Measurements from ENCODE around the gene ARID4B.

DNA sequence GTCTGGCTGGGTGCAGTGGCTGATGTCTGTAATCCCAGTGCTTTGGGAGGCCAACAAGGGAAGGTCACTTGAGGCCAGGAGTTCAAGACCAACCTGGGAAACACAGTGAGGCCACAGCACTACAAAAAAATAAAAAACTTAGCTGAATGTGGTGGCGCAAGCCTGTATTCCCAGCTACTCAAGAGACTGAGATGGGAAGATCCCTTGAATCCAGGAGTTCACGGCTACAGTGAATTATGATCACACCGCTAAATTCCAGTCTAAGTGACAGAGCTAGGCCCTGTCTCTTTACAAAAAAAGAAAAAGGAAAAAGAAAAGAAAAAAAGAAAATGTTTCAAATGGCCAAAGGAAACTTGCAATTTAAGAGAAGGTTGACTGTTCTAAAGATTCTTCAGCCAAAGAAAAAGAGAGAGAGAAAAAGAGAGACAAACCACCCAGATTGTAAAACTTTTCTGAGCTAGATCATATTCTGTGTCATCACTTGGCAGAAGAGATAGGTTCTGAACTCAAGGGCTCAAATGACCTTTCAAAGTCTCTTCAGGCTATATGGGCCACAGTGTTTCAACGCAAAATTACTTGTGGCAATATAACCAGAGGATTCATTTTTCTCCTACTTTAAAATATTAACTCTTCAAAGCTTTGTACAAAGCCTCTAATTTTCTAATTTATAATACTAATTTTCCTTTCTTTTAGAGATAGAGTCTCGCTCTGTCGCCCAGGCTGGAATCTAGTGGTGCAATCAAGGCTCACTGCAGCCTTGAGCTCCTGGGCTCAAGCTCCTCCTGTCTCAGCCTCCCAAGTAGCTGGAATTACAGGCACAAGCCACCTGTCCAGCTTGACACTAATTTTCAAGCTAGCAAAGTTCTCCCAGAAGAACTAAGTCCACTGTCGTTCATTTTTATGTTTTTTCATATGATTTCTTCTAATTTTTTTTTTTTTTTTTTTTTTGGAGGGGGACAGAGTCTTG, 20.5 kb downstream of the ARID4B start:
- TF ChIP-seq, protein P1, sequence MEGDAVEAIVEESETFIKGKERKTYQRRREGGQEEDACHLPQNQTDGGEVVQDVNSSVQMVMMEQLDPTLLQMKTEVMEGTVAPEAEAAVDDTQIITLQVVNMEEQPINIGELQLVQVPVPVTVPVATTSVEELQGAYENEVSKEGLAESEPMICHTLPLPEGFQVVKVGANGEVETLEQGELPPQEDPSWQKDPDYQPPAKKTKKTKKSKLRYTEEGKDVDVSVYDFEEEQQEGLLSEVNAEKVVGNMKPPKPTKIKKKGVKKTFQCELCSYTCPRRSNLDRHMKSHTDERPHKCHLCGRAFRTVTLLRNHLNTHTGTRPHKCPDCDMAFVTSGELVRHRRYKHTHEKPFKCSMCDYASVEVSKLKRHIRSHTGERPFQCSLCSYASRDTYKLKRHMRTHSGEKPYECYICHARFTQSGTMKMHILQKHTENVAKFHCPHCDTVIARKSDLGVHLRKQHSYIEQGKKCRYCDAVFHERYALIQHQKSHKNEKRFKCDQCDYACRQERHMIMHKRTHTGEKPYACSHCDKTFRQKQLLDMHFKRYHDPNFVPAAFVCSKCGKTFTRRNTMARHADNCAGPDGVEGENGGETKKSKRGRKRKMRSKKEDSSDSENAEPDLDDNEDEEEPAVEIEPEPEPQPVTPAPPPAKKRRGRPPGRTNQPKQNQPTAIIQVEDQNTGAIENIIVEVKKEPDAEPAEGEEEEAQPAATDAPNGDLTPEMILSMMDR (IDR thresholded peaks at IDR 0.05): no peak
- TF ChIP-seq POLR2A (IDR thresholded peaks at IDR 0.05): no peak

Measured in heart left ventricle (tissue), 13 donors.